WTC11 (cell line): ENCODE measurements around the gene SLC35E3. TPM values are rescaled to one million over a fixed set of nuclear protein-coding genes. Genes with fewer than 3 reads are reported as not detected.
A peak's percentile ranks its signal among the peaks of the same experiment; 100 is the strongest.

Experiments used
- ATAC-seq: fragments of 200-7000 bp; cut with Tn5 transposase; 2 replicates; pipeline ENCODE4 v1.10.0; 2021; ENCODE audit warnings: mild to moderate bottlenecking, moderate library complexity
- CTCF ChIA-PET: fragments of 300-600 bp; sonication (Branson Sonifier 250); formaldehyde crosslinking; loops from one replicate; lab custom pipeline; 2021; ENCODE audit warnings: antibody characterized with exemption; lab: Charles Lee
- POLR2A ChIA-PET: fragments of 350-600 bp; sonication (Branson Sonifier 250); formaldehyde crosslinking; loops from one replicate; lab custom pipeline; 2021; ENCODE audit warnings: antibody characterized with exemption; lab: Charles Lee
- DNase-seq: peaks from one replicate; pipeline ENCODE4 v3.0.0; 2021; ENCODE audit warnings: low spot score
- H3K27ac Mint-ChIP-seq: 2 replicates; pipeline ENCODE4 v1.8.0; 2021; ENCODE audit warnings: mixed read lengths
- H3K27me3 Mint-ChIP-seq: 2 replicates; pipeline ENCODE4 v1.8.0; 2021; ENCODE audit warnings: low read depth, mild to moderate bottlenecking, moderate library complexity, mixed read lengths
- H3K36me3 Mint-ChIP-seq: 2 replicates; pipeline ENCODE4 v1.8.0; 2021; ENCODE audit warnings: mixed read lengths
- H3K4me1 Mint-ChIP-seq: 2 replicates; pipeline ENCODE4 v1.8.0; 2022; ENCODE audit warnings: mixed read lengths
- H3K4me3 Mint-ChIP-seq: 2 replicates; pipeline ENCODE4 v1.8.0; 2021; ENCODE audit warnings: mild to moderate bottlenecking, moderate library complexity, mixed read lengths
- H3K9me3 Mint-ChIP-seq: 2 replicates; pipeline ENCODE4 v1.8.0; 2021; ENCODE audit warnings: mixed read lengths
- AFF4 ChIP-seq: sonication (generic); formaldehyde crosslinking; IDR thresholded peaks from 2 replicates; pipeline ENCODE4 v1.8.1; 2023; ENCODE audit warnings: mild to moderate bottlenecking, missing genetic modification reagents, borderline replicate concordance
- CREB1 ChIP-seq: sonication (generic); formaldehyde crosslinking; IDR thresholded peaks from 2 replicates; pipeline ENCODE4 v1.8.0; 2023; ENCODE audit warnings: mild to moderate bottlenecking, missing genetic modification reagents
- CREM ChIP-seq: sonication (generic); formaldehyde crosslinking; IDR thresholded peaks from 2 replicates; pipeline ENCODE4 v1.8.1; 2022; ENCODE audit warnings: mild to moderate bottlenecking, missing genetic modification reagents, moderate library complexity
- E2F4 ChIP-seq: sonication (generic); formaldehyde crosslinking; IDR thresholded peaks from 2 replicates; pipeline ENCODE4 v1.8.1; 2022; ENCODE audit warnings: low read depth, mild to moderate bottlenecking, moderate library complexity, missing genetic modification reagents, borderline replicate concordance
- FOXP4 ChIP-seq: sonication (generic); formaldehyde crosslinking; IDR thresholded peaks from 2 replicates; pipeline ENCODE4 v1.8.0; 2022; ENCODE audit warnings: mild to moderate bottlenecking, missing genetic modification reagents
- GABPB1 ChIP-seq: sonication (generic); formaldehyde crosslinking; IDR thresholded peaks from 2 replicates; pipeline ENCODE4 v1.8.1; 2023; ENCODE audit warnings: mild to moderate bottlenecking, missing genetic modification reagents
- GRHL2 ChIP-seq: fragments of 250-450 bp; sonication (Bioruptor Pico); IDR thresholded peaks from 2 replicates; pipeline ENCODE4 v1.8.0; 2022; ENCODE audit warnings: mild to moderate bottlenecking, moderate library complexity; ENCODE audit not compliant: insufficient replicate concordance, severe bottlenecking
- GTF2I ChIP-seq: fragments of 250-450 bp; sonication (Bioruptor Pico); conservative IDR thresholded peaks from 2 replicates; pipeline ENCODE4 v1.4.0; 2021; ENCODE audit warnings: mild to moderate bottlenecking
- JAZF1 ChIP-seq: fragments of 250-450 bp; sonication (Bioruptor Pico); IDR thresholded peaks from 2 replicates; pipeline ENCODE4 v1.9.0; 2021; ENCODE audit warnings: moderate library complexity, mild to moderate bottlenecking, inconsistent platforms
- KAT7 ChIP-seq: sonication (generic); formaldehyde crosslinking; IDR thresholded peaks from 2 replicates; pipeline ENCODE4 v1.8.1; 2023; ENCODE audit warnings: missing genetic modification reagents, mild to moderate bottlenecking, borderline replicate concordance
- MAX ChIP-seq: sonication (generic); formaldehyde crosslinking; IDR thresholded peaks from 2 replicates; pipeline ENCODE4 v1.8.0; 2022; ENCODE audit warnings: mild to moderate bottlenecking, missing genetic modification reagents
- MYBL2 ChIP-seq: sonication (generic); formaldehyde crosslinking; IDR thresholded peaks from 2 replicates; pipeline ENCODE4 v1.8.1; 2023; ENCODE audit warnings: mild to moderate bottlenecking, moderate library complexity, missing genetic modification reagents
- NFATC4 ChIP-seq: fragments of 250-450 bp; sonication (Bioruptor Pico); IDR thresholded peaks from 2 replicates; pipeline ENCODE4 v1.9.0; 2021; ENCODE audit warnings: mild to moderate bottlenecking
- NR1H2 ChIP-seq: sonication (generic); formaldehyde crosslinking; IDR thresholded peaks from 2 replicates; pipeline ENCODE4 v1.9.0; 2021; ENCODE audit warnings: mild to moderate bottlenecking, moderate library complexity, missing genetic modification reagents
- RELA ChIP-seq: sonication (generic); formaldehyde crosslinking; IDR thresholded peaks from 2 replicates; pipeline ENCODE4 v1.8.1; 2022; ENCODE audit warnings: missing genetic modification reagents, mild to moderate bottlenecking, borderline replicate concordance
- RORB ChIP-seq: fragments of 250-450 bp; sonication (Bioruptor Pico); IDR thresholded peaks from 2 replicates; pipeline ENCODE4 v1.9.0; 2021; ENCODE audit warnings: mild to moderate bottlenecking
- SMAD4 ChIP-seq: sonication (generic); formaldehyde crosslinking; IDR thresholded peaks from 2 replicates; pipeline ENCODE4 v1.8.0; 2022; ENCODE audit warnings: mild to moderate bottlenecking, missing genetic modification reagents
- SOX15 ChIP-seq: fragments of 250-450 bp; sonication (Bioruptor Pico); IDR thresholded peaks from 2 replicates; pipeline ENCODE4 v1.9.0; 2021; ENCODE audit warnings: mild to moderate bottlenecking
- SP1 ChIP-seq: sonication (generic); formaldehyde crosslinking; conservative IDR thresholded peaks from 2 replicates; pipeline ENCODE4 v1.8.1; 2022; ENCODE audit warnings: missing genetic modification reagents
- TEAD4 ChIP-seq: sonication (generic); formaldehyde crosslinking; IDR thresholded peaks from 2 replicates; pipeline ENCODE4 v1.8.0; 2022; ENCODE audit warnings: mild to moderate bottlenecking, missing genetic modification reagents
- TP53 ChIP-seq: sonication (generic); formaldehyde crosslinking; IDR thresholded peaks from 2 replicates; pipeline ENCODE4 v1.8.1; 2023; ENCODE audit warnings: mild to moderate bottlenecking, missing genetic modification reagents
- ZMAT4 ChIP-seq: fragments of 250-450 bp; sonication (Bioruptor Pico); IDR thresholded peaks from 2 replicates; pipeline ENCODE4 v1.9.0; 2021; ENCODE audit warnings: mild to moderate bottlenecking
- ZNF121 ChIP-seq: sonication (generic); formaldehyde crosslinking; IDR thresholded peaks from 2 replicates; pipeline ENCODE4 v1.8.0; 2023; ENCODE audit warnings: missing genetic modification reagents
- ZNF138 ChIP-seq: sonication (generic); formaldehyde crosslinking; conservative IDR thresholded peaks from 2 replicates; pipeline ENCODE4 v1.8.1; 2022; ENCODE audit warnings: mild to moderate bottlenecking, moderate library complexity, missing genetic modification reagents
- ZNF219 ChIP-seq: sonication (generic); formaldehyde crosslinking; IDR thresholded peaks from 2 replicates; pipeline ENCODE4 v1.8.0; 2023; ENCODE audit warnings: missing genetic modification reagents, mild to moderate bottlenecking, borderline replicate concordance
- ZNF281 ChIP-seq: sonication (generic); formaldehyde crosslinking; IDR thresholded peaks from 2 replicates; pipeline ENCODE4 v1.8.0; 2023; ENCODE audit warnings: mild to moderate bottlenecking, missing genetic modification reagents
- ZNF671 ChIP-seq: fragments of 250-450 bp; sonication (Bioruptor Pico); IDR thresholded peaks from 2 replicates; pipeline ENCODE4 v1.8.0; 2021; ENCODE audit warnings: mild to moderate bottlenecking
- total RNA-seq: library from RNA; stranded (reverse); gene quantifications from 3 replicates; pipeline ENCODE4 v1.2.3, GENCODE V29; 2021

The SLC35E3 gene
- total RNA-seq, 1 experiment from 2014 or later, result 11.3 TPM

GRCh38 chr12:68761901-68762630 is 16.1 kb downstream of the SLC35E3 start:
- H3K4me1 Mint-ChIP-seq, result peaks cover 7% of the 10 kb centered on the region
- TF ChIP-seq CREB1 (CRISPR knock-in tag) (no peak), GRHL2 (CRISPR knock-in tag) (no peak), ZNF281 (CRISPR knock-in tag) (no peak), RELA (CRISPR knock-in tag) (no peak), ZNF671 (CRISPR knock-in tag) (no peak), CREM (CRISPR knock-in tag) (no peak), MYBL2 (CRISPR knock-in tag) (no peak), SMAD4 (CRISPR knock-in tag) (no peak), ZNF138 (CRISPR knock-in tag) (no peak), RORB (CRISPR knock-in tag) (no peak), SP1 (CRISPR knock-in tag) (no peak), ZMAT4 (CRISPR knock-in tag) (no peak), KAT7 (CRISPR knock-in tag) (no peak), GTF2I (CRISPR knock-in tag) (no peak), JAZF1 (CRISPR knock-in tag) (no peak), NFATC4 (CRISPR knock-in tag) (no peak), ZNF219 (no peak), FOXP4 (CRISPR knock-in tag) (no peak), TEAD4 (CRISPR knock-in tag) (no peak)
- TF ChIP-seq, all 79 proteins: peak for 0
- POLR2A ChIA-PET, result no interaction called here
- DNase-seq (no peak), ATAC-seq (no peak)
- CTCF ChIA-PET, result no interaction called here
- peaks cover 35% of the 10 kb centered on the region for H3K36me3 Mint-ChIP-seq
- H3K9me3 Mint-ChIP-seq, result no peaks in the 10 kb centered on the region
- H3K27ac Mint-ChIP-seq, result peak overlapping the region; percentile 43; the same call in 1 of the 2 replicates
- no peaks in the 10 kb centered on the region for H3K27me3 Mint-ChIP-seq
- H3K4me3 Mint-ChIP-seq, result no peak overlapping the region

- Mint-ChIP-seq H3K27ac (no peak overlapping the region; the same call in 1 of the 2 replicates), H3K9me3 (no peaks in the 10 kb centered on the region), H3K4me1 (peaks cover 7% of the 10 kb centered on the region), H3K36me3 (peaks cover 31% of the 10 kb centered on the region), H3K4me3 (no peak overlapping the region), H3K27me3 (no peaks in the 10 kb centered on the region)
- DNase-seq (no peak), ATAC-seq (no peak)
- ChIA-PET POLR2A (no interaction called here), CTCF (no interaction called here)
- TF ChIP-seq TEAD4 (CRISPR knock-in tag) (no peak), RELA (CRISPR knock-in tag) (no peak), E2F4 (CRISPR knock-in tag) (no peak), MAX (CRISPR knock-in tag) (no peak), AFF4 (CRISPR knock-in tag) (no peak), GRHL2 (CRISPR knock-in tag) (no peak), GABPB1 (CRISPR knock-in tag) (no peak), SOX15 (CRISPR knock-in tag) (no peak), TP53 (no peak), ZNF671 (CRISPR knock-in tag) (no peak), ZNF121 (CRISPR knock-in tag) (no peak), NR1H2 (CRISPR knock-in tag) (no peak)
Observed at GRCh38 chr12:68762691-68763090, 16.7 kb downstream of the SLC35E3 start.
